ENCODE measurements around the gene SORCS2. TPM values are rescaled to one million over a fixed set of nuclear protein-coding genes. Genes with fewer than 3 reads are reported as not detected.

Gene SORCS2
- polyA plus RNA-seq, 3 donors, result 0.46 to 0.55 TPM; not detected in 1

DNA sequence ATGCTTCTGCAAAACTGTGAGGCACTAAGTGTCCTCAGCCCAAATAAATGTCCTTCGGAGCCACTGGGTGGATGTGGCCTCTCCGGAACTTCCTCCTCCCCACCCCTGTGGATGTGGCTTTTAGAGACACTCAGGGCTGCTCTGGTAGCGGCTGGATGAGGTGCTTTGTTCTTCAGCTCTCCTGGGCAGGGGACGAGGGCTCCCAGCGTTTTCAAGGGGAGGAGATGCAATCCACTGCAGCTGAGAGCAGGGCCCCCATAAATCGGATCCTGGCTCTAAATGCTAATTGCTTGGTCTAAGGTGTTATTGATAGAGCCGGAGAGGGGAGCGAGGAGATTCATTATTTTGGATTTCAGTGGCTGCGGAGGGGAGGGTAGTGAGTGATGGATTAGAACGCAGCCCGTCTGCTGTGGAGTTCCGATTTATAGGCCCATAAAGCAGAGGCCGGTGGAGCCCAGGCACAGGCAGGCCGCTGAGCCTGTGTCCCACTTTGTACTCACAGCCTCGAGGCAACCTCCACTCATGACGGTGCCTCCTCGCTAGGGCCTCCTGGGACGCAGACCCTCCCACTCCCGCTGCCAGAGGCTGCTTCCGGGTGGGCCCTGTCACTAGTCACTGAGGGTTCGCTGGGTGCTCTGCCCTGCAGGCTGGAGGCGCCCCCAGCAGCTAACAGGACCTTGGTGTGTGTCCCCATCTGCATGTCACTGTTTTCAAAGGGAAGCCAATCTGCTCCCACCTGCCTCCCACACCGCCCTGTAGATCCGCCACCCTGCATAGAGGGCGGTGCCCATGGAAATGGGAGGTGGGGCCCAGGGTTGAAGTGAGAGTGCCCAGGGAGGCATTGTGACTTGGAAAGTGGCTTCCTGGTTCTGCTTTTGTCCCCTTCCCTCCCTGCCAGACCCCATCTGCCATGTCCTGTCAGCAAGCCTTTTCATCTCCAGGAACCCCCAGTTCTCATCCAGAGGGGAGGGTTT, 377.8 kb downstream of the SORCS2 start:
- no peak overlapping the region for H3K27ac Mint-ChIP-seq
- no peaks in the 10 kb centered on the region for H3K36me3 Mint-ChIP-seq
- Histone ChIP-seq H4K20me1 (ENCODE audit: insufficient read depth, low read length) (no peaks in the 10 kb centered on the region), H3K79me2 (ENCODE audit: insufficient read depth, low read length) (no peaks in the 10 kb centered on the region), H3K4me3 (replicated peaks in 1 of 3; ENCODE audit: low read depth in 2 of 3, low read length in 3 of 3) (no peak overlapping the region), H3K27ac (ENCODE audit: low read depth in 1 of 2, low read length in 2 of 2) (no peak overlapping the region), H3K4me1 (ENCODE audit: control insufficient read depth in 1 of 2, insufficient read depth in 2 of 2, low read length in 2 of 2) (no peaks in the 10 kb centered on the region), H3K9ac (ENCODE audit: insufficient read depth, low read length, poor library complexity, severe bottlenecking) (no peak overlapping the region), H3K27me3 (ENCODE audit: control insufficient read depth in 2 of 2, insufficient read depth in 2 of 2, low read length in 2 of 2) (no peaks in the 10 kb centered on the region), H3K4me2 (replicated peaks; ENCODE audit: extremely low read depth, low read length, poor library complexity, severe bottlenecking) (no peak overlapping the region), H3K36me3 (replicated peaks in 1 of 2; ENCODE audit: control insufficient read depth in 1 of 2, insufficient read depth in 2 of 2, low read length in 2 of 2) (no peaks in the 10 kb centered on the region), H2AFZ (ENCODE audit: insufficient read depth, low read depth, low read length, poor library complexity, severe bottlenecking) (no peak overlapping the region), H3K9me3 (replicated peaks in 1 of 2; ENCODE audit: control insufficient read depth in 1 of 2, insufficient read depth in 1 of 2, low read length in 2 of 2) (peaks cover 0 to 12% of the 10 kb centered on the region in 2 donors)
- H3K4me1 Mint-ChIP-seq, result no peaks in the 10 kb centered on the region
- TF ChIP-seq, protein P1, sequence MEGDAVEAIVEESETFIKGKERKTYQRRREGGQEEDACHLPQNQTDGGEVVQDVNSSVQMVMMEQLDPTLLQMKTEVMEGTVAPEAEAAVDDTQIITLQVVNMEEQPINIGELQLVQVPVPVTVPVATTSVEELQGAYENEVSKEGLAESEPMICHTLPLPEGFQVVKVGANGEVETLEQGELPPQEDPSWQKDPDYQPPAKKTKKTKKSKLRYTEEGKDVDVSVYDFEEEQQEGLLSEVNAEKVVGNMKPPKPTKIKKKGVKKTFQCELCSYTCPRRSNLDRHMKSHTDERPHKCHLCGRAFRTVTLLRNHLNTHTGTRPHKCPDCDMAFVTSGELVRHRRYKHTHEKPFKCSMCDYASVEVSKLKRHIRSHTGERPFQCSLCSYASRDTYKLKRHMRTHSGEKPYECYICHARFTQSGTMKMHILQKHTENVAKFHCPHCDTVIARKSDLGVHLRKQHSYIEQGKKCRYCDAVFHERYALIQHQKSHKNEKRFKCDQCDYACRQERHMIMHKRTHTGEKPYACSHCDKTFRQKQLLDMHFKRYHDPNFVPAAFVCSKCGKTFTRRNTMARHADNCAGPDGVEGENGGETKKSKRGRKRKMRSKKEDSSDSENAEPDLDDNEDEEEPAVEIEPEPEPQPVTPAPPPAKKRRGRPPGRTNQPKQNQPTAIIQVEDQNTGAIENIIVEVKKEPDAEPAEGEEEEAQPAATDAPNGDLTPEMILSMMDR (IDR thresholded peaks at IDR 0.05), result no peak
- peaks cover 0 to 25% (median 6%) of the 10 kb centered on the region in 7 donors for H3K9me3 Mint-ChIP-seq
- 67% methylated on average over 18 of the region's 25 CpGs for WGBS (ENCODE audit: insufficient coverage)
- intact Hi-C loops (cut with micrococcal nuclease), result no loop called here
- H3K4me3 Mint-ChIP-seq, result peak overlapping the region in 1 of 2 donors; percentile 5
- DNase-seq, result no peak
- H3K27me3 Mint-ChIP-seq (ENCODE audit: low read depth in 3 of 3), result peaks cover 4 to 15% (median 7%) of the 10 kb centered on the region in 3 donors

DNA sequence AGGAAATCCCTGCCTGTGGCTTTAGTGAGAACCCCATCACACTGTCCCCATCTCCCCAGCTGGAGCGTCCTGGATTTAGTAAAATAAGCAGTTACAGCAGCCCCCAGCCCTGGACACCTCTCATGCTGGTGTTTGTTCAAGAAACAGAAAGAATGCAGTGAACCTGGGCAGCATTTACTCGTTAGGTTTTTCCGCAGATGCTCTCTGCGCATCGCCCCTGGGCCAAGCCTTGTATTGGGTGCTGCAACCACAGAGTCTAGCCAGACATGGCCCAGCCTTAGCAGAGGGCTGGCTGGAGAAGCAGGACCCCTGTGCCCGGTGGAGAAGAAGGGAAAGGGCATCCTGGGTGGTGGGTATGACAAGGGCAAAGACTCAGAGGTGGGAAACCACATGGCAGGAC, 378.7 kb downstream of the SORCS2 start:
- peaks cover 5 to 32% (median 12%) of the 10 kb centered on the region in 7 donors for H3K9me3 Mint-ChIP-seq
- Histone ChIP-seq H2AFZ (ENCODE audit: insufficient read depth, low read depth, low read length, poor library complexity, severe bottlenecking) (no peak overlapping the region), H3K9ac (ENCODE audit: insufficient read depth, low read length, poor library complexity, severe bottlenecking) (no peak overlapping the region), H3K4me2 (replicated peaks; ENCODE audit: extremely low read depth, low read length, poor library complexity, severe bottlenecking) (no peak overlapping the region), H3K4me3 (replicated peaks in 1 of 3; ENCODE audit: low read depth in 2 of 3, low read length in 3 of 3) (no peak overlapping the region), H3K27ac (ENCODE audit: low read depth in 1 of 2, low read length in 2 of 2) (no peak overlapping the region), H3K9me3 (replicated peaks in 1 of 2; ENCODE audit: control insufficient read depth in 1 of 2, insufficient read depth in 1 of 2, low read length in 2 of 2) (peaks cover 2 to 19% of the 10 kb centered on the region in 2 donors), H3K27me3 (ENCODE audit: control insufficient read depth in 2 of 2, insufficient read depth in 2 of 2, low read length in 2 of 2) (no peaks in the 10 kb centered on the region), H3K79me2 (ENCODE audit: insufficient read depth, low read length) (no peaks in the 10 kb centered on the region), H4K20me1 (ENCODE audit: insufficient read depth, low read length) (no peaks in the 10 kb centered on the region), H3K4me1 (ENCODE audit: control insufficient read depth in 1 of 2, insufficient read depth in 2 of 2, low read length in 2 of 2) (no peaks in the 10 kb centered on the region), H3K36me3 (replicated peaks in 1 of 2; ENCODE audit: control insufficient read depth in 1 of 2, insufficient read depth in 2 of 2, low read length in 2 of 2) (no peaks in the 10 kb centered on the region)
- no peaks in the 10 kb centered on the region for H3K4me1 Mint-ChIP-seq
- TF ChIP-seq, protein P1 (IDR thresholded peaks at IDR 0.05), result no peak
- no peak for DNase-seq
- WGBS (ENCODE audit: insufficient coverage), result 80% methylated on average over 6 of the region's 6 CpGs
- peaks cover 4 to 15% (median 9%) of the 10 kb centered on the region in 3 donors for H3K27me3 Mint-ChIP-seq (ENCODE audit: low read depth in 3 of 3)
- H3K36me3 Mint-ChIP-seq, result no peaks in the 10 kb centered on the region
- intact Hi-C loops (cut with micrococcal nuclease), result no loop called here
- H3K27ac Mint-ChIP-seq, result no peak overlapping the region
- no peak overlapping the region for H3K4me3 Mint-ChIP-seq

Data from CD14-positive monocyte (primary cell).